22Rv1 (cell line): Measurements from ENCODE around the gene A3GALT2.

ENCODE experiments used
- H3K27ac ChIP-seq: fragments of 450-650 bp; 2 replicates; pipeline ENCODE4 v1.5.1; 2017
- ZFX ChIP-seq: fragments of 450-650 bp; IDR thresholded peaks from 2 replicates; pipeline ENCODE4 v1.6.1; 2017; ENCODE audit warnings: antibody characterized with exemption, borderline replicate concordance
- TF ChIP-seq, protein P1 (sequence below): fragments of 450-650 bp; IDR thresholded peaks from 2 replicates; pipeline ENCODE4 v1.5.1; 2017; ENCODE audit warnings: mild to moderate bottlenecking

The A3GALT2 gene

DNA sequence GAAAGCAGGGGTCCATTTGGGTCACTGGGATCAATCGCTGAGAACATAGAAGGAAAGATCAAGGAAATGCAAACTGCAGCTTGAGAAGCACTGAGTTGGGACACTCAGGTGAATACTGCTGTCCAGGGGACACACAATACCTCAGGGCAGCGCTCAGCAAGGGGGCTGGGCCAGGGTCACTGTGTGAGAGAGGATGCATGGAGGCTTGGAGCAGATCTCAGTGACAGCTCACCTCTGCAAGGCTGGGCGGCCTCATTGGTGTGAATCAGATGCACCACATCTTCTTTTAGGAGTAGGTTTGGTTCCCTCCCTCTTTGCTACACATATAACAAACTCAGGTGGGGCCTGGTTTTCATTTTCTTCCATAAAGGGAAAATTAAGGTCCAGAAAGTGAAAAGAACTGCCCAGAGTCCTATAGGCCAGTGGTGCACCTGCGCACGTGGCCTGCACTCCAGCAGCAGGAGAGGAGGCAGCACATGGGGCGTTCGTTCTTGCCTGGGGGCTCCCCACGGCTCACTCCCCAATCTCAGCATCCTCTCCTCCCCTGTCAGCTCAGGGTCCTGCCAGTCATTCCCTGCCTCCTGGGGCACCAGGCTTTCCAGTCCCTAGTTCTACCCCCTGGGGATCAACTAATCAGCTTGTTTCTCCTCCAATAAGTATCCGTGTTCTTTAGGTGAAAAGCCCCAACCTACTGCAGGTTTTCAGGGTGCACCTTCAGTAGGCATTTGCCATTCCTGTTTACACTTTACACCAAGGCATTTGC lies 1.5 kb downstream of the A3GALT2 start:
- no peak for TF ChIP-seq ZFX
- TF ChIP-seq, protein P1, sequence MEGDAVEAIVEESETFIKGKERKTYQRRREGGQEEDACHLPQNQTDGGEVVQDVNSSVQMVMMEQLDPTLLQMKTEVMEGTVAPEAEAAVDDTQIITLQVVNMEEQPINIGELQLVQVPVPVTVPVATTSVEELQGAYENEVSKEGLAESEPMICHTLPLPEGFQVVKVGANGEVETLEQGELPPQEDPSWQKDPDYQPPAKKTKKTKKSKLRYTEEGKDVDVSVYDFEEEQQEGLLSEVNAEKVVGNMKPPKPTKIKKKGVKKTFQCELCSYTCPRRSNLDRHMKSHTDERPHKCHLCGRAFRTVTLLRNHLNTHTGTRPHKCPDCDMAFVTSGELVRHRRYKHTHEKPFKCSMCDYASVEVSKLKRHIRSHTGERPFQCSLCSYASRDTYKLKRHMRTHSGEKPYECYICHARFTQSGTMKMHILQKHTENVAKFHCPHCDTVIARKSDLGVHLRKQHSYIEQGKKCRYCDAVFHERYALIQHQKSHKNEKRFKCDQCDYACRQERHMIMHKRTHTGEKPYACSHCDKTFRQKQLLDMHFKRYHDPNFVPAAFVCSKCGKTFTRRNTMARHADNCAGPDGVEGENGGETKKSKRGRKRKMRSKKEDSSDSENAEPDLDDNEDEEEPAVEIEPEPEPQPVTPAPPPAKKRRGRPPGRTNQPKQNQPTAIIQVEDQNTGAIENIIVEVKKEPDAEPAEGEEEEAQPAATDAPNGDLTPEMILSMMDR = no peak

DNA sequence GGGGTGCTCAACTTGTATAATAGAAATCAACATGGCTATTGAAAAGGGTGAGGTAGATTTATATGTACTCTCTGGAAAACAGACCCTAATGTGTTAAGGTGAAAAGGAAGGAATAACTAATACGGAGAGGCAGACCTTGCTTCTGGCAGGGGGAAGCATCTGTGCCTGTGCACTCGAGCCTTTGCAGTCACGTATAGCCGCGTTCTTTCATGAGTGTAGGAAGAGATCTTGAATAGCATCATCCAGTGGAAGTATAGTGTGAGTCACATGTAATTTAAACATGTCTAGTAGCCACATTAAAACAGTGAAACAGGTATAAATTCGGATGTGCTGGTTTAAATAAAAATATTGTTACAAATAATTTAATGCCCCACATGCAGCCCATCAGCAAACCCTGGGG lies 3.0 kb downstream of the A3GALT2 start:
- TF ChIP-seq, protein P1 = no peak
- TF ChIP-seq ZFX = no peak
- no peak overlapping the region for H3K27ac ChIP-seq

More for the DNA sequence above, 1.5 kb downstream of the A3GALT2 start:
- no peak overlapping the region for H3K27ac ChIP-seq

DNA sequence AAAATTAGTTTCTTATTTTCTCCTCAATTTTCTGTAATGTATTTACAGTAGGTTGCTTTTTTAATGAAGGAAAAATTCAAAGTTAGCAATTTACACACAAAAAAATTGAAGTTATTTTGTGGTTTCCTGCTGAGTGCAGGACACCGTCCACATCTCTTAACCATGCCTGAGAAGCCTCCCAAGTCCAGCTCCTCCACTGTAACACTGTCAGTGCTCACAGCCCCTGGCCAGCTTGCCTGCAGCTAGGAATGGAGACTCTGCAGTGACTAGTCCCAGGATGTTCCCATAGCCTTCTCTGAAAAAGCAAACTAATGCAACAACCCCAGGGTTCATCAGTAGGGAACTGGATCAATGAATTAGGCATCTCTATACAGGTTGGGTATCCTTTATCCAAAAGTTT lies 3.5 kb downstream of the A3GALT2 start:
- TF ChIP-seq, protein P1 = no peak
- TF ChIP-seq ZFX = no peak

DNA sequence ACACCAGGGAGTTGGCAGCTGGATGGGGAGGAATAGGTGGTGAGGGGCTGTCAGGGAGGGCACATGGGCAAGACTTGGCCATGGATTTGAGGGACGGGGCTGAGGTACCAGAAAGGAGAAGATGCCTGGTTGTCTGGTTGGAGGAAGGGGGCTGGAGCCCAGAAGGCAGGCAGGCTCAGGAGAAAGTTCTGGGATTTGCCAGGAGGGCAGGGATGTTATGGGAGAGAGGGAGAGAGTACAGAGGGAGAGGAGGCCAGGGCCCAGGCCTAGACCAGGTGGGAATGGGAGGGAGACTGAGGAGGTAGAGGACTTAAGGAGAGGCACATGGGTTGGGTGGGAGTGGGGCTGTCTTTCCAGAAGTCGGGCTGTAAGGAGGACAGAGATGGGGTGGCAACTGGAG lies 4.3 kb downstream of the A3GALT2 start:
- TF ChIP-seq, protein P1 = no peak
- no peak for TF ChIP-seq ZFX
- no peak overlapping the region for H3K27ac ChIP-seq

More for the DNA sequence above, 3.5 kb downstream of the A3GALT2 start:
- H3K27ac ChIP-seq = no peak overlapping the region

DNA sequence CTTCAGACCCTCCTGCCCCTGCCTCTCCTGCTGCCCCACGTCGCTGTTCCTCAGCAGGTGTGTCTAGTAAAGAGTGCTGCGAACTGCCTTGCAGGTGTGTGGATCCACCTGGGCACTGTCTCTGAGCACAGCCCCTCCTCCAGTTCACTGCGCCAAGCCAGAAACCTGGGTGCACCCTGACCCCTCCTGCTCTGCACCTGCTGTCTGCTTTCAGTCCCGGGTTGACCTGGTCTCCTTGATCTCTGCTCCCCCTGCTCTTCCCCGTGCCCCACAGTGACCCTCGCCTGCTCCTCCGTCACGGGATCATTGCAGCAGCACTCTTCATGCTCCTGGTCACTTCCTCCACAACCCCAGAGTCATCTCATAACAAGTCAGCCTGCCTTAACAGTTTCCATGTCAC lies 6.5 kb downstream of the A3GALT2 start:
- H3K27ac ChIP-seq = no peak overlapping the region
- TF ChIP-seq, protein P1 = no peak
- TF ChIP-seq ZFX = no peak

DNA sequence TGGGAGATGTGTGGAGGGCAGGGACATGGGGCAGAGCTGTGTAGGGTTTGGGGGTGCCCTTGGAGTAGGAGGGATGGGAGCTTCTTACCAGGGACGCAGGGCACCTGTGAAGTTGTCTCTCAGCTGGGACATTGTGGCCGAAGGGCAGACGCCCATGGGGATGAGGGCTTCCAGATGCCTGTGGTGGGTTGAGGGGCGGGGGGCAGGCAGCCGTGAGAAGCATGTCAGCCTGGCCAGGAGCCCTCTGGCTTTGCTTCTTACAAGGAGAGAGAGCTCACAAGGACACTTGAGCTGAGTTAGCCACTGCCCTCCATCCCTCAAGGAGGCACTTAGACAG lies 8.5 kb downstream of the A3GALT2 start:
- TF ChIP-seq, protein P1 = no peak
- no peak for TF ChIP-seq ZFX
- no peak overlapping the region for H3K27ac ChIP-seq

DNA sequence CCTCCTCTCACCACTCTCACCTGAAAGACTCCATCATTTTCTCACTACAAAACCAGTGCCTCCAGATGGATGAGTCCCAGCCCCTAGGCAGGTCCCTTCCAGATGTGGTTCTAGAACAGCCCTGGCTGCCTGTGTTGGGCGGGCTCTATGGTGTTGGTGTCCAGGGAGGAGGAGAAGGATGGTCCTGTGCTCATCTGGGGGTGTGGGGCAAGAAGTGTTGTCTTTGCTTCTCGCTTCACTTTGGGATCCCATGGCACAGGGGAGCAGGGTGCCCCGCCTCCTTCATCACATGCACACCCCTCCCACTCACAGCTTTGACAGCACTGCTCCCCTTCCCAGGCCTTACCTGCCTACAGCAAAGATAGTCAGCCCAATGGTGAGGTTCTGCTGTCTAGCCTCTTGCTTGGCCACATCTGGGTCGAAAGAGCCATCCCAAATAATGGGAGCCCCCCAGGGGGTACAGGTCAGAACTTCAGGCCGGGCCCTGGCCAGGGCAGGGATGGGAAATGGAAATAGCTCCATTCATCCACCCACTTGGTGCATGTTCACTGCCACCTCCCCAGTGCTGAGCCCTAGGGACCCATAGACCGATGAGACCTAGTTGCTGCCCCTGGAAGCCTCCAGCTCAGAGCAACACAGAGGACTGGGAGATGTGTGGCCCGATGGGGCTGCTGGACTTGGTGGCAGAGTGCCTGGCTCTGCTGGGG lies 9.0 kb downstream of the A3GALT2 start:
- no peak overlapping the region for H3K27ac ChIP-seq
- TF ChIP-seq, protein P1 = no peak
- TF ChIP-seq ZFX = no peak
